Activated CD4-positive, alpha-beta T cell treated with anti-CD3 and anti-CD28 coated beads, Interleukin-2, Interleukin-4, amounts not matched to agents 100 ng/mL and 50 ng/mL, durations not matched to agents 16 hours and 8 hours (primary cell): ENCODE measurements around the gene SLITRK1.
A peak's percentile ranks its signal among the peaks of the same experiment; 100 is the strongest.

Source experiments
- DNase-seq: peaks from one replicate; pipeline ENCODE4 v3.0.0-alpha.2; 2020; ENCODE audit warnings: low spot score

SLITRK1 gene, protein sequence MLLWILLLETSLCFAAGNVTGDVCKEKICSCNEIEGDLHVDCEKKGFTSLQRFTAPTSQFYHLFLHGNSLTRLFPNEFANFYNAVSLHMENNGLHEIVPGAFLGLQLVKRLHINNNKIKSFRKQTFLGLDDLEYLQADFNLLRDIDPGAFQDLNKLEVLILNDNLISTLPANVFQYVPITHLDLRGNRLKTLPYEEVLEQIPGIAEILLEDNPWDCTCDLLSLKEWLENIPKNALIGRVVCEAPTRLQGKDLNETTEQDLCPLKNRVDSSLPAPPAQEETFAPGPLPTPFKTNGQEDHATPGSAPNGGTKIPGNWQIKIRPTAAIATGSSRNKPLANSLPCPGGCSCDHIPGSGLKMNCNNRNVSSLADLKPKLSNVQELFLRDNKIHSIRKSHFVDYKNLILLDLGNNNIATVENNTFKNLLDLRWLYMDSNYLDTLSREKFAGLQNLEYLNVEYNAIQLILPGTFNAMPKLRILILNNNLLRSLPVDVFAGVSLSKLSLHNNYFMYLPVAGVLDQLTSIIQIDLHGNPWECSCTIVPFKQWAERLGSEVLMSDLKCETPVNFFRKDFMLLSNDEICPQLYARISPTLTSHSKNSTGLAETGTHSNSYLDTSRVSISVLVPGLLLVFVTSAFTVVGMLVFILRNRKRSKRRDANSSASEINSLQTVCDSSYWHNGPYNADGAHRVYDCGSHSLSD

DNA sequence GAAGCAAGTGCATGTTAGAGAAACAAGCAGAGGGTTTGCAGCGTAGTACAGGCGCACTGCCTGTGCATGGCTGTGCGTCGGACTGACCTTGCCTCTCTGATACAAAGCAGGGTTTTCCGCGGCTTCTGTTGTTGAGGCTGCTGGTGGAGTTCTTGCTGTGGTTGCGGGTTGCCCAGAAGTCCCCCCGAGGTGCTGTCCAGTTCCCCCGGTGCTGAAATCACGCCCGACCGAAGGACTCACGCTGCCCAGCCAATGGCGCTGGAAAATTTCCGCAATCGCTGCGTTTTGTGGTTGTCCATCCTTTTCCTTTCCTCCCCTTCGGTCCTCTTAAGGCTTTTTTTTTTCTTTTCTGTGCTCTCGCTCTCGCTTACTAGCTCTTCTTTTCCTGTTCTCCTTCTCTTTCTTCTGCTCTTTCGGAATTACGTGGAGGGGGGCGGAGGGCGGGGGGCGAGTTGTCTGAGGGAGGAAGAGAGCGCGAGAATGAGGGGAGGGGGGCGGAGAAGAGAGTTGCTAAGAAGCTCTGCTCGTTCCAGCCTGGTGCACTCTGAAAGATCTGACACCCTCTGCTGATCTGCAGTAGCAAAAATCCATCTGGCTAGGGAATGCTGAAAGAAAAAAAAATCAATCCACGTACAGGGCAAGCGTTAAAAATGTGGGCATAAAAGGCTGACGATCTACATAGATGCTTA is at the start of gene SLITRK1:
Gene SLITRK1, minus strand, starts transcription at position 558 of the 689 bp plus-strand sequence. CDS start 967 bp downstream, outside the sequence.
- DNase-seq, result peak; percentile 1

DNA sequence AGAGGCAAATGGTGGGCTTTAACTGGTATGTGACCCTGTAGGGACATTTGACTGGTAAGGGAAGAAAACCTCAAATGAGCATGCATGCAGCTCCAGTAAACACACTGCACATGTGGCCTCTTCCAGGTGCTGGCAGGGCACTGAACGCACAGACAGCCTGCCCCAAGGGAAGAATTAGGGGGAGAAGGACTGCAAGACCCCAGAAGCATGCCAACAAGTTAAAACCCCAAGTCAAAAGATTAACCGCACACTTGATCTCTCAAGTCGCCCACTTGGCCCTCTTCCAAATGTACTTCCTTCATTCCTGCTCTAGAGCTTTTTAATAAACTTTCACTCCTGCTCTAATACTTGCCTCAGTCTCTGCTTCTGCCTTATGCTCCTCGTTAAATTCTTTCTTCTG is 46.9 kb upstream of the SLITRK1 start:
- no peak for DNase-seq

DNA sequence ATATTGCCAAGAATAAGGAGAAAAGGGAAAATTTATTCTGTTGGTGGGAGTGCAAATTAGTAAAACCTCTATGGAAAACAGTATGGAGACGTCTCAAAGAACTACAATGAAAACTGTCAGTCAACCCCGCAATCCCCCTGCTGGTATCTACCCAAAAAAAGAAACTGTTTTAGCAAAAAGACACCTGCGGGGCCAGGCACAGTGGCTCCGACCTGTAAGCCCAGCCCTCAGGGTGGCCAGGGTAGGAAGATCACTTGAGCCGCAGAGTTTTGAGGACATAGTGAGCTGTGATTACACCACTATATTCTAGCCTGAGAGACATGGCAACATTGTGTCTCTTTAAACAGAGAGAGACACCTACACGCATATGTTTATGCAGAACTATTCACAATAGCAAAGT is 37.5 kb upstream of the SLITRK1 start:
- no peak for DNase-seq

DNA sequence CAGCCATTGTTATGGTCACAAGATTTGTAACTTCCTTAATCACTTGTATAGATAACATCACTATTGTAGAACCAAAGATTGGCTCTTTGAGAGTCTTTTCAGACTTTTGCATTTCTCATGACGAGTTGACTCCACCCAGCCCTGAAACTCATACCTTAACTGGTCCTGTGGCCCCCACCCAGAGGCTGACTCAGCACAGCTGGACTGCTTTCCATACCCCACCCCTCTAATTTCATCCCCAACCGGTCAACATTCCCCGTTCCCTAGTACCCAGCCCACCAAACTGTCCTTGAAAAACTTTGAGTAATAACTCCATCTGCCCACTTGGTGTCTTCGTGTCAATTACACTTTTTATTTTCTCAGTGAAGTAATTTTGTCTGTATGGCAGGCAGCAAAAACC is 32.1 kb upstream of the SLITRK1 start:
- no peak for DNase-seq

DNA sequence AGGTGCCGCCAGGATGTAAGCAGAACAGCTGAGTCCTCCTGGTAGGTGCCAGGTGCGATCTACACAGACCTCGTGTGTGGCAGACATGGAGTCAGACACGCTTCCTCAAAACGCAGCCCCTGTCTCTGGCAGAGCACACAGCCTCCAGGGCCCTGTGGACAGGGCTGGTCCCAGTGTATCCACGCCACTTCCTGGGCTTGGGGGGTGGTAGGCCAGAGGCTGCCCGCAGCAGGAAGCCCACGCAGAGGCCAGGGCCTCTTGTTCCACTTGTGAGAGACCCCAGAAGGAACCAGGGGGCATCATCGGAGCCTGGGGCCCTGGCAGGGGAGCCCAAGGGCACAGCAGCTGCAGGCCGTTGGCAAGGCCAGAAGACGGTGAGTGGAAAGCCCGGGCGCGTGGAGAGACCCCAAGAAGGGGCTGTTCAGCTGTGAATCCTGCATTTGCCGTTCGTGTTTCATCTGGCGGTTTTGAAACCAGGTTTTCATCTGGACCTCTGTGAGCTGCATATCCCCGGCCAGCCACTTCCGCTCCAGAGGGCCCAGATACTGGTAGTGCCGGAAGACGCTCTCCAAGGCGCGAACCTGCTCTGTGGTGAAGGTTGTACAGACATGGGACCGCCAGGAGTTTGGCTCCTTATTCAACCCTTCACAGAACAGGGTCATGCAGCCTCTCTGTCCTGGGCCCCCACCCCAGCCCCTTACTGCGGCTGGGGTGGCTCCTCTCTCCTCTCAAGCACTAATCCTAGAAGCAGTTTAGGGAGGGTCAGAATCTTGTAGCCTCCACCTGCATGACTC is 25.1 kb upstream of the SLITRK1 start:
- no peak for DNase-seq

DNA sequence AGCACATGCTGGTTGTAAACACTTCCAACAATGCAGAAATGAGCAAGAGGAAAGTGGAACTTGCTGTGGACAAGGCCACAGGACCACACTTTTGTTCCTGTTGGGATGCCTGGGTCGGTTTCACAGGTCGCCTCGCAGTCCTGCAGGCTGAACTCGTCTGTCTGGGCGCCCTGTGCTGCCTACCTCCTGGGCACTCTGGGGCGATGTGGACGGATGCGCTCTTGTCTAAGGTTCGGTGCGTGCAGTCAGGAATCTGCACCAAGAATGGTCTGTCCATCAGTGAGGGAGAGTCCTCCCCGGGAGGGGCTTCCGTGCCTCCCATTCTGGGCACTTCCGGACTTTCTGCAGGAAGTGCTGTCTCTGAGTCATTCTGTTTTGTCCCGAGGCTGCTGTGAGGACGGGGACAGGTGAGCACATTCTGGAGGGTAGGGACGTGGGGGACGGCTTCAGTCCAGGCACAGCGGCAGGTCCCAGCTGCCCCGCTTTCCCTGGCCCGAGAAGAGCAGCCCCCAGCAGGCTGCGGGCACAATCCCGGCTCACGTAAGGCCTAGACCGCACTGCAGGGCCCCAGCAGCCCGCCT is 24.1 kb upstream of the SLITRK1 start:
- no peak for DNase-seq

DNA sequence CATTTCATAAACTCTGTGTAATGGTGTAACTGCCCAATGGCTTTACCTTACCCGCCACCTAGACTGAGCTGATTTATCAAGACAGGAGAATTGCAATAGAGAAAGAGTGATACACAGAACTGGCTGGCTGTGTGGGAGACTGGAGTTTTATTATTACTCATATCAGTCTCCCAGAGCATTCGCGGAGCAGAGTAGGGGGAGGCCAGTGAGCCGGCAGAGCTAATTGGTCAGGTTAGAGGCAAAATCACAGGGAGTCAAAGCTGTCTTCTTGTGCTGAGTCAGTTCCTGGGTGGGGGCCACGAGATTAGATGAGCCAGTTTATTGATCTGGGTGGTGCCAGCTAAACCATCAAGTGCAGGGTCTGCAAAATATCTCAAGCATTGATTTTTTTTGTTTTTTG is 23.4 kb upstream of the SLITRK1 start:
- DNase-seq, result peak; percentile 10

DNA sequence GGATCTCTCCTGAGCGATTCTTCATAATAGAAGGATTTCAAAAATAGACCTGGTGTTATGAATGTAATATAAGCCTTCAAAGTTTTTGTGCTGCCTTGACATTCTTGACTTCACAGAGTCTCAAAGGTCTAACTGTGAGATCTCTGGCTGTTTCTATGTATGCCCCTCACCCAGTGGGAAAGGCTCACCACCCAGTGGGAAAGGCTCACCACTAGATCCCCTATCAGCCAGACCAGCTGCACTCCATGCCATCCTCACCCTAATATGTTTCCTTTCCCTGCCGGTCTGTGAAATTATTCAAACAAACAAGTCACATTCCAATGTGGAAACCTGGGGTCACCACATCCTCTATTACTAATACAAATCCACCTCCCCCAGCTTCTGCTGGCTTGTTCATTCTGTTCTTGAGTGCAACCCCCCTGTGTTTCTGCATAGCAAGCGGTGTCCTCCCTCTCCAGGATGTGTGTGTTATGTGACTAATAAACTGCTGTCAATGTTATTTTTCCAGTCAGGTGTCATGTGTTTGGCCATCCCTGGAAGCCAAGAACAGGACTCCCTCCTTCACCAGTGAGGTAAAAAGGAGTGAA is 13.8 kb upstream of the SLITRK1 start:
- DNase-seq, result no peak

DNA sequence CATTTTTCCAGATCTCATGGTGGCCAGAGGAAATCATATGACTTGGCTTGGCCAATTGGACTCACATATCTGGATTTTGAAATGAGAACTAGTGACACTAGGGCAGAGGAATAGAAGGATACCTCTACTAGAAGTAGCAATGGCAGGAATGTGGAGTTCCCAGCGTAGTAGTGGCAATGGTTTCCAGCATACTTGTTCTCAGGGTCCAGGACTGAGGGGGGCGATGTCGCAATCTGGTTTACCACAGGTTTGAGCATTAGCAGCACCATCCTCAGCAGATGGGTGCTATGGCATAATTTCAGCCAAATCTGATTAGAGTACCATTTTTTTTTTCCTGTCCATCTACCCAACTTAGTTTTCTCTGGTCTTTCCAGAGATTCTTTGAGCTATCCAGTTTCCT is 8.1 kb upstream of the SLITRK1 start:
- no peak for DNase-seq

DNA sequence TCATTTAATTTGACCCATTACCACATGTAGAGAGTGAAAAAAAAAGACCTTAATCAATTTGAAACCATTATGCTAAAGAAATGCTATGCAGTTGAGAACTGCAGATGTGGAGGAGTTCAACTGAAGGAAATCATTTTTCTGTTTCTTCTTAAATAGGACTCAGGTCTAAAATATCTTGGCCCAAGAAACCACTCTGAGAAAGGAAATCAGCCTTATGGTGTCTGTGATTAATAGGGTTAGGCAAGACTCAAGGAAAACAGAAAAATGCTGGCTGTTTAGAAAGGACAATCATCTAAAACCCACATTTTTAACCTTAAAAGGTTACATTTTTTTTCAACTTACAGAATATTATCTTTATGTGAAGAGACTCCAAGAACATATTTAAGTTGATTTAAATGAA is 1.9 kb upstream of the SLITRK1 start:
- no peak for DNase-seq

DNA sequence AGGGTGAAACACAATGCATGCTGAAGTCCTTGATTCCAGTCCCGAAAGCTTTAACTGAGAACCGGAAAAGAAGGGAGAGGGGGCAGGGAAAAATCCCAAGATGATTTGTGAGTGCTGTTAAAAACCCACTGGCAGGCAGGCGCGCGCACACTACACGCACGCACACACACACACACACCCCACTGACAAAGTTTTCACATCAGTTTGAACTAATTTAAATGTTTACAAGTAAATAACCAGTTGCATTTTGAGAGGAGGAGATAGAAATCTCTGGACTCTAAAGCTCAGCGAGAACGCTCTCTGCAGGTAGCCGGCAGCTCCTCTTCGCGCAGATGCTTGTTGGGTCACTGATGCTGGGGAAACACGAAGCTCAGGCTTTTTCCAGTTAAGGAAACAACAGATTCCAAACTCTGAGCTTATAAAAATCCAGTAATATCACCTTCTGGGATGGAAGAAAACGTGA is 818 bp upstream of the SLITRK1 start:
- DNase-seq, result no peak

DNA sequence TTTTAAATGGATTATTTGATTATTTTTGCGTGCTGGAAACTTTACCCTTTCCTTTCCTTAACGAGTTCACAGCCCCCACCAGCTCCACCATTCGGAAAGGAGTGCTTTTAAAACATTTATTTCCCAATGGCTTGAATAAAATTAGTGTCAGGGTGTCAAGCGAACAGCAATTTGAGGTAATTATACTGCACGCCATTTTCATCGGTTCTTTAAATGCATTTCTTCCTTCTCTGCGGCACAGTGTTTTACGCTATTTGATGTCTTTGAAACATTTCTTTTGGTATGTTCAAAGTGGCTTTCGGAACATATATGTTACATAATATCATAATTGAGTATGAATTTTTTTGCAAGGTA is 309 bp upstream of the SLITRK1 start:
- DNase-seq, result no peak

DNA sequence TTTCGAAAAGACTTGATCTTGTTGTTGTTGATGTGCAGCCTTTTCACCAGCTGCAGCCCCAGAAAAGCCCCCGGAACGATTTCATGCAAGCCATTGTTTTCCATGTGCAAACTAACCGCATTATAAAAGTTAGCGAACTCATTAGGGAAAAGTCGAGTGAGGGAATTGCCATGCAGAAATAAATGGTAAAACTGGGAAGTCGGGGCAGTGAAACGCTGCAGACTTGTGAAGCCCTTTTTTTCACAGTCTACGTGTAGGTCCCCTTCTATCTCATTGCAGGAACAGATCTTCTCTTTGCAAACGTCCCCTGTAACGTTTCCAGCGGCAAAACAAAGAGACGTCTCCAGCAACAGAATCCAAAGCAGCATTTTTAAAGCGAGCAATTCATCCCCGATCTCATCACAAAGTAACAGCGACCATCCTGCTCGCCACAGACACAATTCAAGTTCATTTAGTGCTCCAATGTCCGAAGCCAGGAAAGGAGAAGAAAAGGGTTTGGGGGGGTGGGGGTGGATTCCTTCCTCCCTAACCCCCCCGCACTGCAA is 1.1 kb downstream of the SLITRK1 start:
- DNase-seq, result no peak

DNA sequence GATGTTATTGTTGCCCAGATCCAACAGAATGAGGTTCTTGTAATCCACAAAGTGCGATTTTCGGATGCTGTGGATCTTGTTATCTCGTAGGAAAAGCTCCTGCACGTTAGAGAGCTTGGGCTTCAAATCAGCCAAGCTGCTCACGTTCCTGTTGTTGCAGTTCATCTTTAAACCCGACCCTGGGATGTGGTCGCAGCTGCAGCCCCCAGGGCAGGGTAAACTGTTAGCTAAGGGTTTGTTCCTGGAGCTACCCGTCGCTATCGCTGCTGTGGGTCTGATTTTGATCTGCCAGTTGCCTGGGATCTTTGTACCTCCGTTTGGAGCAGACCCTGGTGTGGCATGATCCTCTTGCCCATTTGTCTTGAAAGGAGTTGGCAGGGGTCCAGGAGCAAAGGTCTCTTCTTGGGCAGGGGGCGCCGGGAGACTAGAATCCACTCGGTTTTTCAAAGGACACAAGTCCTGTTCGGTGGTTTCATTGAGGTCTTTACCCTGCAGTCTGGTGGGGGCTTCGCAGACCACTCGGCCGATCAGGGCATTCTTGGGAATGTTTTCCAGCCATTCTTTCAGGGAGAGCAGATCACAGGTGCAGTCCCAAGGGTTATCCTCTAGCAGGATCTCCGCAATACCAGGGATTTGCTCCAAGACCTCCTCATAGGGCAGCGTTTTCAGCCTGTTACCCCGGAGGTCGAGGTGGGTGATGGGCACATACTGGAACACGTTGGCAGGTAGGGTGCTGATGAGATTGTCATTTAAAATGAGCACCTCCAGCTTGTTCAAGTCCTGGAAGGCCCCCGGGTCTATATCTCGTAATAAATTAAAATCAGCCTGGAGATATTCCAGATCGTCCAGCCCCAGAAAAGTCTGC is 1.8 kb downstream of the SLITRK1 start:
- DNase-seq, result no peak

DNA sequence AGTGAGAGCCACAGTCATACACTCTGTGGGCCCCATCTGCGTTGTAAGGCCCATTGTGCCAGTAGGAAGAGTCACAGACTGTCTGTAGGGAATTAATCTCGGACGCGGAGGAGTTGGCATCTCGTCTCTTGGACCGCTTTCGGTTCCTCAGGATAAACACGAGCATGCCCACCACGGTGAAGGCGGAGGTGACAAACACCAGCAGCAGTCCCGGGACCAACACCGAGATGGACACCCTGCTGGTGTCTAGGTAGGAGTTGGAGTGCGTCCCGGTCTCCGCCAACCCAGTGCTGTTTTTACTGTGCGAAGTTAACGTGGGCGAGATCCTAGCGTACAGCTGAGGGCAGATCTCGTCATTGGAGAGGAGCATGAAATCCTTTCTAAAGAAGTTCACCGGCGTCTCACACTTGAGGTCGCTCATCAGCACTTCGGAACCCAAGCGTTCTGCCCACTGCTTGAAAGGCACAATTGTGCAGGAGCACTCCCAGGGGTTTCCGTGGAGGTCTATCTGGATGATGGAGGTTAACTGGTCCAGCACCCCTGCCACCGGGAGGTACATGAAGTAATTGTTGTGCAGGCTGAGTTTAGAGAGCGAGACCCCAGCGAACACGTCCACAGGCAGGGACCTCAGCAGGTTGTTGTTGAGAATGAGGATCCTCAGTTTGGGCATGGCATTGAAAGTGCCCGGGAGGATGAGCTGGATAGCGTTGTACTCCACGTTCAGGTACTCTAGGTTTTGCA is 2.7 kb downstream of the SLITRK1 start:
- DNase-seq, result no peak

DNA sequence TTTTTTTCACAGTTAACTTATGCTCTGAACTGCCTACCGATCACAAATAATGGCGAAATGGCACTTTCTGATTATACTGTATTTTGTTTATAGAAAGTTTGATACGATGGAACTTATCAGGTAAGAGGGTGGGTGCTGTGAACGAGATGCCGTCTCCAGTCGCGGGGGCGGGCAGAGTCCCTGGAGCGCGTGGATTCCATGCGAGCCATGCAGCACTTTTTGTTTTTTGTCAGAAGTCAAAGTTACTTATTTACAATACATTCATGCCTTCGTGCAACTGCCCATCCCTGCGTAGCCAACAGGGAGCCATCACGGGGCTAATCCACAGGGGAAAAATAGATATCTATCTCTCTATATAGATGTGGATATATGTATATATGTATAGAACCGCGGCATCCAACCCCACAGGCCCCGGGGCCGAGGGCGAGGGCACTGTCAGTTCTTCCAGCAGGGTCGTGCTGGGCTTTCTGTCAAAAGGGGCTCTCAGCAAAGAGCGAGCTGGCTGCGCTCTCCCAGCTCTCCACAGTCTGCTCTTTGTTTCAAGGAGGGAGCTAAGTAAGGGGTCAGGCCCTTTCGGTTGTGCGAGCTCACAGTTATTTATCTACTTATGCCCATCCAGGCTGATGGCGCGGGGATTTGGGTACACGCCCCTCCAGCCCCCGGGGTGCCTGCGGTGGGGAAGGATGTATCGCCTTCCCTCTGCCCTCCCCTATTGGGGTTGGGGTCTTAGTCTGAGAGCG is 3.4 kb downstream of the SLITRK1 start:
- DNase-seq, result no peak

DNA sequence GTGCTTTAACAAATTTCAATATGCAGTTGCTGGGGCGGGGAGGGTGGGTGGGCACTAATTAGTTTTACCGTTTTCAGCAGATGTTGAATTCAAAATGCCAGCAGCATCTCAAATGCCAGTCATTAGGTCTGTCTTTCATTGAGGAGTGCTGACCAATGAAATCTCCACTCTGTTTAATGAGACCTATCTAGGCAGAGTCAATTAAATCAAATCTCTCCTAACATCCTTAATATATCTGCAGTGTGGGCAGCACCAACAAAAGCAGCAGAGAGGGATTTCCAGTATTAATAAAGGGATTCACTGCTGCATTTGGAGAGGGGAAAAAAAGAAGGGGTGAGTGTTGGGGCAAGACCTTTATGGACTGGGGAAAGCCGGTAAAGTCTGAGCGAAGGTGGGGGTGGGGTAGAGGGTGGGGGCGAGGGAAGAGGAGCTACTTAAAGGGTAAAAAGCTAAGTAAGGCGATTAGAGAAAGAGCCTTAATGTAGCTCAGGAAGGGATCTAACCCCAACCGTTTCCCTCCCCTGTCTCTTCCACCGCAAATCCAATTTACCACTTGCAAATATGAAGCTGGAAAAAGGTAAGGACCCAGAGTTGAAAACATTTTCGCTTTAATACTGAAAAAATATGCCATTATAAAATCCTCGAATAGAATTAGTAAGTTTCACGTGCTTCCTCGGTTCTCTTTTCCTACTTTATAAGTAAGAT is 4.5 kb downstream of the SLITRK1 start:
- DNase-seq, result no peak

DNA sequence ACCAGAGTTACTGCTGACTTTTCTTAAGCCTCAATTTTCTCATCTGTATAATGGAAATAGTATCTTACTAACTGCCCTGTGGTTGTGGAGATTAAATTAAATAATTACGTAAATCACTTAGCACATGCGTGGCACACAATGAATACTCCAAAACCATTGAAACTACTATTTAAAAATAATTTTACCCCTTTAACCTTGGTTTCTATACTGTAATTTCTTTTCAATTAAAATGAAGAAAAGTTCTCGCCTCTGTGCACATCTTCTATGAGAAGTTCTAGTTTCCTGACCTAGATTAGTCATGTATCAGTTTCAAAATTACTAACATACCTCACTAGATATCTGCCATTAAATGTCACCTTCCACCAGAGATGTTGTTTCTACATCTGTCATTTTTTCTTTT is 5.7 kb downstream of the SLITRK1 start:
- peak; percentile 34 for DNase-seq
